Measurements from ENCODE around the gene CYP27C1.

DNA sequence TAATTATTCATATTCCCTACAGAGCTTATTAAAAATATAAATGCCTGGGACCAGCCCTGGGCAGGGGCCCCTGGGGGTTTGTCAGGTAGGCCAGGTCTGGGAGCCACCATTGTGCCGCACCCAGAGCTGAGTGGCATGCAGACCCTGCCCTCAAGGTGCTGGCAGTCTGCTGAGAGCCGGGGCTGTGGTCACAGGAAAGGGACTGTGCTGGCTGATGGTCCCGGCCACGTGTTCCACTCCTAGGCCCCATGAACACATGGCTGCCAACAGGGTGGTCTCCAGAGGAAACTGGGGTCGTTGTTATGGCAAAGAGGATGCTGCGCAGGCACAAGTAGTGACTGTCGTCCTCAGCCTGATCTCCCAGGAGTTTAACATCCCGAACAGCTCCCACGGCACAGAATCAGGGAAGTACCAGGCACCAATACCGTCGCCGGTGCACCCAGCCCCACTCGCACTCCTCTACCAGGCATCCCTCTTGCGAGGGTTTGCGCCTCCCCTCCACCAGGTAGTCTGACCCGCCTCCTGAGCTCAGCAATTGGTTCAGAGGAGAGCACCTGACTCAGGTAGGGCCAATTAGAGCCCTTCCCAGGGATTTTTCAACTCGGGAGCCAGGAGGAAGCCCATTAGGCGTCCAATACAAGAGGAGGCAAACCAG, 73.9 kb downstream of the CYP27C1 start:
- TF ChIP-seq, protein P1, sequence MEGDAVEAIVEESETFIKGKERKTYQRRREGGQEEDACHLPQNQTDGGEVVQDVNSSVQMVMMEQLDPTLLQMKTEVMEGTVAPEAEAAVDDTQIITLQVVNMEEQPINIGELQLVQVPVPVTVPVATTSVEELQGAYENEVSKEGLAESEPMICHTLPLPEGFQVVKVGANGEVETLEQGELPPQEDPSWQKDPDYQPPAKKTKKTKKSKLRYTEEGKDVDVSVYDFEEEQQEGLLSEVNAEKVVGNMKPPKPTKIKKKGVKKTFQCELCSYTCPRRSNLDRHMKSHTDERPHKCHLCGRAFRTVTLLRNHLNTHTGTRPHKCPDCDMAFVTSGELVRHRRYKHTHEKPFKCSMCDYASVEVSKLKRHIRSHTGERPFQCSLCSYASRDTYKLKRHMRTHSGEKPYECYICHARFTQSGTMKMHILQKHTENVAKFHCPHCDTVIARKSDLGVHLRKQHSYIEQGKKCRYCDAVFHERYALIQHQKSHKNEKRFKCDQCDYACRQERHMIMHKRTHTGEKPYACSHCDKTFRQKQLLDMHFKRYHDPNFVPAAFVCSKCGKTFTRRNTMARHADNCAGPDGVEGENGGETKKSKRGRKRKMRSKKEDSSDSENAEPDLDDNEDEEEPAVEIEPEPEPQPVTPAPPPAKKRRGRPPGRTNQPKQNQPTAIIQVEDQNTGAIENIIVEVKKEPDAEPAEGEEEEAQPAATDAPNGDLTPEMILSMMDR (IDR thresholded peaks at IDR 0.05), result no peak
- no peak for TF ChIP-seq POLR2A (IDR thresholded peaks at IDR 0.05)

Measured in adrenal gland (tissue), 5 donors.